ENCODE results near the gene SLC6A11. TPM values are rescaled to one million over a fixed set of nuclear protein-coding genes. Genes with fewer than 3 reads are reported as not detected.

Gene SLC6A11
- total RNA-seq, 4 donors from 2014 or later: 1.8 to 7.8 (median 5.3) TPM

- TF ChIP-seq POLR2A (IDR thresholded peaks at IDR 0.05): no peak
- TF ChIP-seq CTCF (IDR thresholded peaks at IDR 0.05): no peak
- no peak for DNase-seq (ENCODE audit: low spot score in 2 of 2)
- 70 to 74% methylated on average over 3 of the region's 3 CpGs for WGBS, 2 donors
- H3K4me3 ChIP-seq (ENCODE audit: low read depth, poor library complexity, severe bottlenecking): no peak overlapping the region
- intact Hi-C loops (cut with DNase I; ENCODE audit: low total_unique reads): no loop called here
Observed at GRCh38 chr3:10833855-10834414, 17.9 kb downstream of the SLC6A11 start.

GRCh38 chr3:10834951-10835350, 18.9 kb downstream of the SLC6A11 start:
- 70 to 83% methylated on average over 6 to 9 of the region's 10 CpGs for WGBS, 2 donors
- DNase-seq (ENCODE audit: low spot score in 2 of 2): peak in 1 of 2 donors; percentile 78
- H3K4me3 ChIP-seq (ENCODE audit: low read depth, poor library complexity, severe bottlenecking): no peak overlapping the region
- intact Hi-C loops (cut with DNase I; ENCODE audit: low total_unique reads): no loop called here
- TF ChIP-seq POLR2A (IDR thresholded peaks at IDR 0.05): no peak
- no peak for TF ChIP-seq CTCF (IDR thresholded peaks at IDR 0.05)

GRCh38 chr3:10835406-10835805, 19.4 kb downstream of the SLC6A11 start:
- TF ChIP-seq POLR2A (IDR thresholded peaks at IDR 0.05): no peak
- TF ChIP-seq CTCF (IDR thresholded peaks at IDR 0.05): no peak

GRCh38 chr3:10836676-10837075, 20.6 kb downstream of the SLC6A11 start:
- intact Hi-C loops (cut with DNase I; ENCODE audit: low total_unique reads): no loop called here
- no peak for DNase-seq (ENCODE audit: low spot score in 2 of 2)
- H3K4me3 ChIP-seq (ENCODE audit: low read depth, poor library complexity, severe bottlenecking): no peak overlapping the region
- 81 to 88% methylated on average over 2 of the region's 2 CpGs for WGBS, 2 donors
- TF ChIP-seq CTCF (IDR thresholded peaks at IDR 0.05) (no peak), POLR2A (IDR thresholded peaks at IDR 0.05) (no peak)

More at GRCh38 chr3:10835406-10835805, 19.4 kb downstream of the SLC6A11 start:
- intact Hi-C loops (cut with DNase I; ENCODE audit: low total_unique reads): no loop called here
- no peak overlapping the region for H3K4me3 ChIP-seq (ENCODE audit: low read depth, poor library complexity, severe bottlenecking)
- WGBS, 2 donors: 70 to 72% methylated on average over 8 of the region's 8 CpGs
- DNase-seq (ENCODE audit: low spot score in 2 of 2): no peak

GRCh38 chr3:10837849-10838248, 21.8 kb downstream of the SLC6A11 start:
- no peak for DNase-seq (ENCODE audit: low spot score in 2 of 2)
- 73 to 77% methylated on average over 5 to 8 of the region's 8 CpGs for WGBS, 2 donors
- H3K4me3 ChIP-seq (ENCODE audit: low read depth, poor library complexity, severe bottlenecking): no peak overlapping the region
- no peak for TF ChIP-seq POLR2A (IDR thresholded peaks at IDR 0.05)
- no peak for TF ChIP-seq CTCF (IDR thresholded peaks at IDR 0.05)
- intact Hi-C loops (cut with DNase I; ENCODE audit: low total_unique reads): no loop called here

GRCh38 chr3:10839167-10839566, 23.1 kb downstream of the SLC6A11 start:
- WGBS, 2 donors: 78 to 85% methylated on average over 4 of the region's 4 CpGs
- no peak for TF ChIP-seq POLR2A (IDR thresholded peaks at IDR 0.05)
- TF ChIP-seq CTCF (IDR thresholded peaks at IDR 0.05): no peak

More at GRCh38 chr3:10839167-10839566, 23.1 kb downstream of the SLC6A11 start:
- intact Hi-C loops (cut with DNase I; ENCODE audit: low total_unique reads): no loop called here
- no peak for DNase-seq (ENCODE audit: low spot score in 2 of 2)
- no peak overlapping the region for H3K4me3 ChIP-seq (ENCODE audit: low read depth, poor library complexity, severe bottlenecking)

Data from lower leg skin (tissue), 4 donors.